Left lung (tissue), 10 donors: ENCODE results near the gene PRCC. TPM values are rescaled to one million over a fixed set of nuclear protein-coding genes. Genes with fewer than 3 reads are reported as not detected.

Source experiments
- ATAC-seq: fragments of 200-7000 bp; cut with Tn5 transposase; one replicate; pipeline ENCODE4 v1.9.1; 2020; ENCODE audit warnings: moderate library complexity
- DNase-seq, 4 donors: peaks; one replicate each; pipeline ENCODE4 v3.0.0-alpha.2; 2013 to 2020
- H3K27ac ChIP-seq, 2 donors: fragments of 200-600 bp; sonication (generic) in 1 of 2; one replicate each; pipeline versions ENCODE4 v1.5.0 to v1.8.0; 2020 to 2021
- H3K27me3 ChIP-seq, 2 donors: fragments of 200-600 bp; sonication (generic) in 1 of 2; one replicate each; pipeline versions ENCODE4 v1.5.0 to v1.8.0; 2020 to 2021
- H3K36me3 ChIP-seq, 2 donors: fragments of 200-600 bp; sonication (generic) in 1 of 2; one replicate each; pipeline versions ENCODE4 v1.5.0 to v1.8.0; 2020 to 2021
- H3K4me1 ChIP-seq, 2 donors: fragments of 200-600 bp; one replicate each; pipeline ENCODE4 v1.8.0; 2021
- H3K4me3 ChIP-seq, 2 donors: fragments of 200-600 bp; sonication (generic) in 1 of 2; one replicate each; pipeline versions ENCODE4 v1.5.0 to v1.8.0; 2020 to 2021; ENCODE audit warnings: mild to moderate bottlenecking in 1 of 2
- H3K9me3 ChIP-seq, 2 donors: fragments of 200-600 bp; sonication (generic) in 1 of 2; one replicate each; pipeline versions ENCODE4 v1.5.0 to v1.8.0; 2020 to 2021
- intact Hi-C, 2 donors: fragments of 100-400 bp; cut with DNase I; formaldehyde crosslinking; loops; one replicate each; pipeline versions ENCODE4 v1.11.2 to v1.14.2; 2022
- polyA plus RNA-seq, 6 donors: library from polyadenylated mRNA; unstranded; fragments of 120-200 nt; gene quantifications; one replicate each; pipeline ENCODE4 v1.2.1, GENCODE V29; 2013; ENCODE audit not compliant: insufficient read length in 6 of 6
- total RNA-seq, 2 donors: library from RNA; stranded (reverse); fragmentation: NEBNext Ultra II Directional; extraction: Animal tissue kit (Norgen Biotek cat#: 25700); gene quantifications; one replicate each; pipeline ENCODE4 v1.2.1, GENCODE V29; 2021
- TF ChIP-seq, protein P1 (sequence below), 2 donors: fragments of 200-600 bp; sonication (generic) in 1 of 2; IDR thresholded peaks; one replicate each; pipeline versions ENCODE4 v1.5.0 to v1.8.0; 2021; ENCODE audit warnings: antibody characterized with exemption in 2 of 2
- donor health status: DM: no; HTN: yes; CAD: no.
- donor health status: DM: no; HTN: no; CAD: no.

PRCC gene
- total and polyA plus RNA-seq, 8 donors = 40.7 to 106 (median 96.3) TPM

DNA sequence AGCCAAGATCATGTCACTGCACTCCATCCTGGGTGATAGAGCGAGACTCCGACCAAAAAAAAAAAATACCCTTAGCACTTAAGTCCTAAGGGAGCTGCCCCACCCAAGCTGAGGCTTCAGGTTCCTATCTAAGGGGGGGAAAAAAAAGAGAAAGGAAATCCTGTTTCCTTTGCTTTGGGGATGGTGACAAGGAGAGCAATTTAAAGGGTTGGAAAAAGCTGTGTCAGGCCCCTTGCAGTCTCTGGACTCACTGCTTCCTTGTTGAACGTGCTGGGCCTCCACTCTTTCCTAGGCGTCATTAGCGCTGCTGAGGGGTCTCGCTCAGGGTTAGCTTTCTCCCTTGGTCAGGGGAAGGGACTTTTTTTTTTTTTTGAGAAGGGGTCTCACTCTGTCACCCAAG, 18.1 kb downstream of the PRCC start:
- no peak for DNase-seq
- peaks cover 0 to 18% of the 10 kb centered on the region in 2 donors for H3K4me1 ChIP-seq
- intact Hi-C loops = no loop called here
- no peak overlapping the region for H3K4me3 ChIP-seq
- TF ChIP-seq, protein P1, sequence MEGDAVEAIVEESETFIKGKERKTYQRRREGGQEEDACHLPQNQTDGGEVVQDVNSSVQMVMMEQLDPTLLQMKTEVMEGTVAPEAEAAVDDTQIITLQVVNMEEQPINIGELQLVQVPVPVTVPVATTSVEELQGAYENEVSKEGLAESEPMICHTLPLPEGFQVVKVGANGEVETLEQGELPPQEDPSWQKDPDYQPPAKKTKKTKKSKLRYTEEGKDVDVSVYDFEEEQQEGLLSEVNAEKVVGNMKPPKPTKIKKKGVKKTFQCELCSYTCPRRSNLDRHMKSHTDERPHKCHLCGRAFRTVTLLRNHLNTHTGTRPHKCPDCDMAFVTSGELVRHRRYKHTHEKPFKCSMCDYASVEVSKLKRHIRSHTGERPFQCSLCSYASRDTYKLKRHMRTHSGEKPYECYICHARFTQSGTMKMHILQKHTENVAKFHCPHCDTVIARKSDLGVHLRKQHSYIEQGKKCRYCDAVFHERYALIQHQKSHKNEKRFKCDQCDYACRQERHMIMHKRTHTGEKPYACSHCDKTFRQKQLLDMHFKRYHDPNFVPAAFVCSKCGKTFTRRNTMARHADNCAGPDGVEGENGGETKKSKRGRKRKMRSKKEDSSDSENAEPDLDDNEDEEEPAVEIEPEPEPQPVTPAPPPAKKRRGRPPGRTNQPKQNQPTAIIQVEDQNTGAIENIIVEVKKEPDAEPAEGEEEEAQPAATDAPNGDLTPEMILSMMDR (IDR thresholded peaks at IDR 0.05) = no peak
- H3K36me3 ChIP-seq = peaks cover 0 to 90% of the 10 kb centered on the region in 2 donors
- H3K27ac ChIP-seq = no peak overlapping the region
- no peaks in the 10 kb centered on the region for H3K9me3 ChIP-seq
- ATAC-seq = no peak
- H3K27me3 ChIP-seq = no peaks in the 10 kb centered on the region

DNA sequence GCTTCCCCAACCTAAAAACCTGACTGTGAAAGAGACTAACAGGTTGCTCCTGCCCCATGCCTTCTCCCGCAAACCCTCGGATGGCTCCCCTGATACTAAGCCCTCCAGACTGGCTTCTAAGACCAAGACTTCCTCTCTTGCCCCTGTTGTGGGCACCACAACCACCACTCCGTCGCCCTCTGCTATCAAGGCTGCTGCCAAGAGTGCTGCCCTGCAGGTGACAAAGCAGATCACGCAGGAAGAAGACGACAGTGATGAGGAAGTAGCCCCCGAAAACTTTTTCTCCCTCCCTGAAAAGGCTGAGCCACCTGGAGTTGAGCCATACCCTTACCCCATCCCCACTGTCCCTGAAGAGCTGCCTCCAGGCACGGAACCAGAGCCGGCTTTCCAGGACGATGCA, 19.3 kb downstream of the PRCC start:
- intact Hi-C loops = no loop called here
- no peak overlapping the region for H3K27ac ChIP-seq
- H3K36me3 ChIP-seq = peaks cover 0 to 91% of the 10 kb centered on the region in 2 donors
- H3K9me3 ChIP-seq = no peaks in the 10 kb centered on the region
- H3K27me3 ChIP-seq = no peaks in the 10 kb centered on the region
- peaks cover 0 to 8% of the 10 kb centered on the region in 2 donors for H3K4me1 ChIP-seq
- DNase-seq (no peak), ATAC-seq (no peak)
- H3K4me3 ChIP-seq = no peak overlapping the region
- TF ChIP-seq, protein P1 (IDR thresholded peaks at IDR 0.05) = no peak

DNA sequence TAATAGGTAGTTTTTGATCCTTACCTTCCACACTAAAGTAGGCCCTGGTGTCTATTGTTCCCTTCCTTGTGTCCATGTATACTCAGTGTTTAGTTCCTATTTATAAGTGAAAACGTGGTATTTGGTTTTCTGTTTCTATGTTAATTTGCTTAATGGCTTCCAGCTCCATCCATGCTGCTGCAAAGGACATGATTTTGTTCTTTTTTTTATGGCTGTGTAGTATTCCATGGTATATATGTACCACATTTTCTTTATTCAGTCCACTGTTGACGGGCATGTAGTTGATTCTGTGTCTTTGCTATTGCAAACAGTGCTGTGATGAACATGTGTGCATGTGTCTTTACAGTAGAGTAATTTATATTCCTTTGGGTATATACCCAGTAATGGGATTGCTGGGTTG, 20.8 kb downstream of the PRCC start:
- ATAC-seq = no peak
- H3K27ac ChIP-seq = no peak overlapping the region
- H3K4me3 ChIP-seq = no peak overlapping the region
- TF ChIP-seq, protein P1 (IDR thresholded peaks at IDR 0.05) = no peak
- DNase-seq = no peak
- H3K27me3 ChIP-seq = no peaks in the 10 kb centered on the region
- peaks cover 0 to 92% of the 10 kb centered on the region in 2 donors for H3K36me3 ChIP-seq
- H3K9me3 ChIP-seq = no peaks in the 10 kb centered on the region
- intact Hi-C loops = no loop called here
- no peaks in the 10 kb centered on the region for H3K4me1 ChIP-seq

DNA sequence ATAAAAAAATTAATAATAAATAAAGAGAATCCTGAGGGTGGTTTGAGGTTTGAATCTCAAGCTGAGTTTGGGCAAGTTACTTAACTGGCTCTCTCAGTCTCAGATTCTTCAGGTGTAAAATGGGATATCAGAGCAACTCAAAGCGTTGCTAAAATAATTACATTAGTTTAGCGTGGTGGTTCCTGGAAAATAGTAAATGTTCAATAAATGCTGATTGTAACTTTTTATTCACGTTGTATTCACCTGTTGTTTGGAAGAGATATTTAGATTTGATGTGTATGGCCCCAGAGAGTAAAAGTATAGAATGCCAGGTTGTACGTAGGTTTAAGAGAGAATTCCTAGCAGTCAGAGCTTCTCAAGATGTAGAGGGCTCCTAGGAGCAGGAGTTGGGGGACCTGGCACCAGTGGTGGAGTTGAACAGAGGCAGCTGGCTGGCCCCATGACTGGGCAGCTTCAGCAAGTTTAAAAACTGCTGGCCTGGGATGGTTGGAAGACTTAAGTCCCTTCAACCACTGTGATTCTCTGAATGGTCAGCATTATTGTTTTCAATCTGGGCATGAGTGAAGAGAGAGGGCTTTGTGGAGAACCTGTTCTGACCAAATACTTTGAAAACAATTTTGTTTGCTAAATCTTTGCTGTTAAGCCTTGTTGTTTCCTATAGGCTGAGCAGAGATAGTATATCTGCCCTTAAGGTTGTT, 22.4 kb downstream of the PRCC start:
- H3K4me3 ChIP-seq = no peak overlapping the region
- no peaks in the 10 kb centered on the region for H3K27me3 ChIP-seq
- intact Hi-C loops = no loop called here
- H3K36me3 ChIP-seq = peaks cover 0 to 92% of the 10 kb centered on the region in 2 donors
- no peaks in the 10 kb centered on the region for H3K9me3 ChIP-seq
- DNase-seq (no peak), ATAC-seq (no peak)
- H3K4me1 ChIP-seq = no peaks in the 10 kb centered on the region
- no peak overlapping the region for H3K27ac ChIP-seq
- TF ChIP-seq, protein P1 (IDR thresholded peaks at IDR 0.05) = no peak

DNA sequence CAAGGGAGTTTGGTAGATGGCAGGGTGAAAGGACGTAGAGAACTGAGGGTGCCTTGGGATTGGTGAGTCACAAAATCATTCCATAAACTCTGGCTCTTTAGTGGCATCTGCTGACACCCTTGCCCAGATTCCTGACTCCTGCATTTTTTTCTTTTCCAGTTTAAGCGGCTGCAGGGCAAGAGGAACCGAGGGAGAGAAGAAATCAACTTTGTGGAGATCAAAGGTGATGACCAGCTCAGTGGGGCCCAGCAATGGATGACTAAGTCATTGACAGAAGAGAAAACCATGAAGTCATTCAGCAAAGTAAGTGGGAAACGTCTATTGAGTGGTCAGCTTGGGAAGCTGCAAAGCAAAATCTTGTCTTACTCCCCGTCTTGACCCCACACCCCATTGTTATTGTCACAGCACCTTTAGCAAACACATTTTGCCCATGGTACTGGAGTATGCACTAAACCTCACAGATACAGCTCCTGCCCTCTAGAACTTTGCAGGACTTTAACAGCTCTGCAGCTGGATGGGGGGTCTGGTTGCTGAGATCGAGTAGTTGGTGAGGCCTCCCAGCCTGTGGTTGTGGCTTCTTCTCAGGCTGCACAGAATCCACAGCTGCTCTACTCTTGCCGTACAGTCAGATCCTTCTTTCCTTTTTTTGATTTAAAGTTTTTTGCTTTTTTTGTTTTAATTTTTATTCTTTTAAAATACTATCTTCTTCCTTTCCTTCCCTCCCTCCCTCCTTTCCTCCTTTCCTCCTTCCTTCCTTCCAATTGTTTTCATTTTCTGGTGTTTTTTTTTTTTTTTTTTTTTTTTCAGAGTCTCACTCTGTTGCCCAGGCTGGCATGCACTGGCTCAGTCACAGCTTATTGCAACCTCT, 27.4 kb downstream of the PRCC start:
- no peak for ATAC-seq
- TF ChIP-seq, protein P1 (IDR thresholded peaks at IDR 0.05) = no peak
- H3K4me1 ChIP-seq = no peaks in the 10 kb centered on the region
- peaks cover 2 to 97% of the 10 kb centered on the region in 2 donors for H3K36me3 ChIP-seq
- no peak overlapping the region for H3K4me3 ChIP-seq
- H3K27ac ChIP-seq = no peak overlapping the region
- no peak for DNase-seq
- H3K27me3 ChIP-seq = no peaks in the 10 kb centered on the region
- no peaks in the 10 kb centered on the region for H3K9me3 ChIP-seq
- intact Hi-C loops = loop anchor here in 1 of 2 donors (5.0 kb wide), 1 partner anchor 68 kb away; the partner anchor contains the start of gene NTRK1
